ENCODE data around the gene PTPRG. TPM values are rescaled to one million over a fixed set of nuclear protein-coding genes. Genes with fewer than 3 reads are reported as not detected.

The PTPRG gene
- polyA plus RNA-seq, 3 donors = not detected

- Histone ChIP-seq H3K4me2 (replicated peaks; ENCODE audit: extremely low read depth, low read length, poor library complexity, severe bottlenecking) (no peak overlapping the region), H3K4me1 (ENCODE audit: control insufficient read depth in 1 of 2, insufficient read depth in 2 of 2, low read length in 2 of 2) (no peaks in the 10 kb centered on the region), H3K27ac (ENCODE audit: low read depth in 1 of 2, low read length in 2 of 2) (no peak overlapping the region), H3K9me3 (replicated peaks in 1 of 2; ENCODE audit: control insufficient read depth in 1 of 2, insufficient read depth in 1 of 2, low read length in 2 of 2) (no peaks in the 10 kb centered on the region), H3K36me3 (replicated peaks in 1 of 2; ENCODE audit: control insufficient read depth in 1 of 2, insufficient read depth in 2 of 2, low read length in 2 of 2) (no peaks in the 10 kb centered on the region), H3K27me3 (ENCODE audit: control insufficient read depth in 2 of 2, insufficient read depth in 2 of 2, low read length in 2 of 2) (no peaks in the 10 kb centered on the region), H3K79me2 (ENCODE audit: insufficient read depth, low read length) (no peaks in the 10 kb centered on the region), H3K4me3 (replicated peaks in 1 of 3; ENCODE audit: low read depth in 2 of 3, low read length in 3 of 3) (no peak overlapping the region), H3K9ac (ENCODE audit: insufficient read depth, low read length, poor library complexity, severe bottlenecking) (no peak overlapping the region), H2AFZ (ENCODE audit: insufficient read depth, low read depth, low read length, poor library complexity, severe bottlenecking) (no peak overlapping the region), H4K20me1 (ENCODE audit: insufficient read depth, low read length) (no peaks in the 10 kb centered on the region)
- Mint-ChIP-seq H3K4me1 (no peaks in the 10 kb centered on the region), H3K4me3 (no peak overlapping the region), H3K27me3 (ENCODE audit: low read depth in 3 of 3) (peaks cover 0 to 3% (median 0%) of the 10 kb centered on the region in 3 donors), H3K9me3 (peaks cover 0 to 9% (median 7%) of the 10 kb centered on the region in 7 donors), H3K36me3 (no peaks in the 10 kb centered on the region), H3K27ac (no peak overlapping the region)
- TF ChIP-seq, protein P1, sequence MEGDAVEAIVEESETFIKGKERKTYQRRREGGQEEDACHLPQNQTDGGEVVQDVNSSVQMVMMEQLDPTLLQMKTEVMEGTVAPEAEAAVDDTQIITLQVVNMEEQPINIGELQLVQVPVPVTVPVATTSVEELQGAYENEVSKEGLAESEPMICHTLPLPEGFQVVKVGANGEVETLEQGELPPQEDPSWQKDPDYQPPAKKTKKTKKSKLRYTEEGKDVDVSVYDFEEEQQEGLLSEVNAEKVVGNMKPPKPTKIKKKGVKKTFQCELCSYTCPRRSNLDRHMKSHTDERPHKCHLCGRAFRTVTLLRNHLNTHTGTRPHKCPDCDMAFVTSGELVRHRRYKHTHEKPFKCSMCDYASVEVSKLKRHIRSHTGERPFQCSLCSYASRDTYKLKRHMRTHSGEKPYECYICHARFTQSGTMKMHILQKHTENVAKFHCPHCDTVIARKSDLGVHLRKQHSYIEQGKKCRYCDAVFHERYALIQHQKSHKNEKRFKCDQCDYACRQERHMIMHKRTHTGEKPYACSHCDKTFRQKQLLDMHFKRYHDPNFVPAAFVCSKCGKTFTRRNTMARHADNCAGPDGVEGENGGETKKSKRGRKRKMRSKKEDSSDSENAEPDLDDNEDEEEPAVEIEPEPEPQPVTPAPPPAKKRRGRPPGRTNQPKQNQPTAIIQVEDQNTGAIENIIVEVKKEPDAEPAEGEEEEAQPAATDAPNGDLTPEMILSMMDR (IDR thresholded peaks at IDR 0.05) = no peak
- WGBS (ENCODE audit: insufficient coverage) = 78% methylated on average over 6 of the region's 8 CpGs
- DNase-seq = no peak
- intact Hi-C loops (cut with micrococcal nuclease) = no loop called here
These were observed 17.4 kb downstream of the PTPRG start for GRCh38 chr3:61578667-61579367.

DNA sequence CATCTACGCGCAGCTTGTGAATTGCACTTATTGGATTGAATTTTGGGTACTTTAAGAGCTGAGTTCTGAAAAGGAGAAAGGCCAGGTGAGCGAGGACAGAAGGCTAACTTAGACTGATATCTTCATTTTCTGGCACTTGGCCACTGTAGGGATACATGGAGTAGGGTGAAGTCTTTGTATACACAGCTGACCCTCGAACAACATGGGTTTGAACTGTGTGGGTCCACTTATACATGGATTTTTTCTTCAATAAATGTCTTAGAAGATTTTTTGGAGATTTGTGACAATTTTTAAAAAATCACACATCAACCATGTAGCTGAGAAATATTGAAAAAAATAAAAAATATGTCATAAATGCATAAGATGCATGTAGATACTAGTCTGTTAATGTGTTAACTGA, 18.3 kb downstream of the PTPRG start:
- Histone ChIP-seq H3K9me3 (replicated peaks in 1 of 2; ENCODE audit: control insufficient read depth in 1 of 2, insufficient read depth in 1 of 2, low read length in 2 of 2) (no peaks in the 10 kb centered on the region), H3K4me3 (replicated peaks in 1 of 3; ENCODE audit: low read depth in 2 of 3, low read length in 3 of 3) (no peak overlapping the region), H3K27me3 (ENCODE audit: control insufficient read depth in 2 of 2, insufficient read depth in 2 of 2, low read length in 2 of 2) (no peaks in the 10 kb centered on the region), H3K4me1 (ENCODE audit: control insufficient read depth in 1 of 2, insufficient read depth in 2 of 2, low read length in 2 of 2) (no peaks in the 10 kb centered on the region), H3K79me2 (ENCODE audit: insufficient read depth, low read length) (no peaks in the 10 kb centered on the region), H3K9ac (ENCODE audit: insufficient read depth, low read length, poor library complexity, severe bottlenecking) (no peak overlapping the region), H4K20me1 (ENCODE audit: insufficient read depth, low read length) (no peaks in the 10 kb centered on the region), H3K36me3 (replicated peaks in 1 of 2; ENCODE audit: control insufficient read depth in 1 of 2, insufficient read depth in 2 of 2, low read length in 2 of 2) (no peaks in the 10 kb centered on the region), H3K4me2 (replicated peaks; ENCODE audit: extremely low read depth, low read length, poor library complexity, severe bottlenecking) (no peak overlapping the region), H3K27ac (ENCODE audit: low read depth in 1 of 2, low read length in 2 of 2) (no peak overlapping the region), H2AFZ (ENCODE audit: insufficient read depth, low read depth, low read length, poor library complexity, severe bottlenecking) (no peak overlapping the region)
- Mint-ChIP-seq H3K4me3 (no peak overlapping the region), H3K27ac (no peak overlapping the region), H3K36me3 (no peaks in the 10 kb centered on the region), H3K9me3 (peaks cover 0 to 7% (median 2%) of the 10 kb centered on the region in 7 donors), H3K27me3 (ENCODE audit: low read depth in 3 of 3) (peaks cover 0 to 3% (median 0%) of the 10 kb centered on the region in 3 donors), H3K4me1 (no peaks in the 10 kb centered on the region)
- TF ChIP-seq, protein P1 (IDR thresholded peaks at IDR 0.05) = no peak
- DNase-seq = no peak
- intact Hi-C loops (cut with micrococcal nuclease) = no loop called here
- 100% methylated on average over 1 of the region's 4 CpGs for WGBS (ENCODE audit: insufficient coverage)
